GM12878 (cell line): Measurements from ENCODE around the gene LCOR. TPM values are rescaled to one million over a fixed set of nuclear protein-coding genes. Genes with fewer than 3 reads are reported as not detected.

Experiments
- ATAC-seq: fragments of 200-7000 bp; cut with Tn5 transposase; 3 replicates; pipeline ENCODE4 v1.9.1; 2020; ENCODE audit warnings: mild to moderate bottlenecking, moderate library complexity
- BruUV-seq: library from RNA; stranded (reverse); fragments of 400-500 nt; replicated peaks from 2 replicates; lab custom pipeline; 2021; lab: Mats Ljungman, UMichigan
- CTCF ChIA-PET: fragments of 300-600 bp; sonication (Branson Sonifier 250); formaldehyde crosslinking; extraction: SDS; loops from one replicate; lab custom pipeline; 2021; ENCODE audit warnings: inconsistent platforms; lab: Yijun Ruan, JAX
- POLR2A ChIA-PET: fragments of 350-600 bp; formaldehyde crosslinking; extraction: SDS; loops from one replicate; lab custom pipeline; 2021; ENCODE audit warnings: inconsistent platforms; lab: Charles Lee
- RAD21 ChIA-PET: fragments of 300-600 bp; sonication (Branson Sonifier 250); formaldehyde crosslinking; loops from one replicate; lab custom pipeline; 2023; ENCODE audit warnings: antibody characterized with exemption; ENCODE audit not compliant: unreplicated experiment; lab: Charles Lee
- SMC1A ChIA-PET: fragments of 300-600 bp; sonication (Branson Sonifier 250); formaldehyde crosslinking; loops from one replicate; lab custom pipeline; 2023; ENCODE audit not compliant: unreplicated experiment, uncharacterized antibody; lab: Charles Lee
- DNase-seq: peaks from one replicate; pipeline ENCODE4 v3.0.0-alpha.2; 2011; ENCODE audit warnings: low read depth, low spot score
- FAIRE-seq: peaks from 3 replicates; lab custom pipeline; 2011; peaks lifted over from hg19 to GRCh38; lab: Jason Lieb, UNC
- H2AFZ ChIP-seq: 2 replicates; pipeline ENCODE4 v1.6.0; 2011; ENCODE audit warnings: low read depth, low read length, control low read depth; ENCODE audit not compliant: control insufficient read depth
- H3K27ac ChIP-seq: 2 replicates; pipeline ENCODE4 v1.5.1; 2011; ENCODE audit warnings: control low read depth; ENCODE audit not compliant: control insufficient read depth, insufficient read depth
- H3K27me3 ChIP-seq, 2 experiments: replicated peaks in 1 of 2; 2 replicates each; pipeline versions ENCODE4 v1.6.0 to v1.6.1; 2011; ENCODE audit warnings: low read length in 1 of 2; ENCODE audit not compliant: control insufficient read depth in 2 of 2, insufficient read depth in 2 of 2
- H3K36me3 ChIP-seq, 2 experiments: 2 replicates each; pipeline ENCODE4 v1.5.1; 2011; ENCODE audit warnings: low read length in 1 of 2; ENCODE audit not compliant: control insufficient read depth in 2 of 2, insufficient read depth in 2 of 2
- H3K4me1 ChIP-seq: 2 replicates; pipeline ENCODE4 v1.6.1; 2011; ENCODE audit warnings: mild to moderate bottlenecking, low read length, moderate library complexity, mixed read lengths; ENCODE audit not compliant: control insufficient read depth, insufficient read depth
- H3K4me2 ChIP-seq: 2 replicates; pipeline ENCODE4 v1.6.0; 2011; ENCODE audit warnings: control low read depth; ENCODE audit not compliant: control insufficient read depth, insufficient read depth
- H3K4me3 ChIP-seq: fragments of 200-600 bp; sonication (generic); 2 replicates; pipeline ENCODE4 v1.5.1; 2016
- H3K79me2 ChIP-seq: 2 replicates; pipeline ENCODE4 v1.6.0; 2011; ENCODE audit warnings: low read length; ENCODE audit not compliant: control insufficient read depth, insufficient read depth
- H3K9ac ChIP-seq: 2 replicates; pipeline ENCODE4 v1.8.0; 2011; ENCODE audit warnings: low read length, control low read depth, mixed read lengths; ENCODE audit not compliant: control insufficient read depth, insufficient read depth
- H3K9me3 ChIP-seq: replicated peaks from 3 replicates; pipeline ENCODE4 v1.5.1; 2011; ENCODE audit warnings: mild to moderate bottlenecking, low read length; ENCODE audit not compliant: control insufficient read depth, insufficient read depth
- H4K20me1 ChIP-seq: 2 replicates; pipeline ENCODE4 v1.6.0; 2011; ENCODE audit not compliant: control insufficient read depth, insufficient read depth
- CBFB ChIP-seq: IDR thresholded peaks from 2 replicates; pipeline ENCODE4 v1.6.1; 2016; ENCODE audit warnings: antibody characterized with exemption, low read depth
- CHD1 ChIP-seq: IDR thresholded peaks from 2 replicates; pipeline ENCODE4 v1.6.1; 2012; ENCODE audit warnings: low read depth, low read length, improper control_type of control experiment
- EP300 ChIP-seq, 2 experiments: fragments of 150-350 bp in 1 of 2; IDR thresholded peaks; 2 replicates each; pipeline ENCODE4 v1.6.1; 2011 to 2012; ENCODE audit warnings: low read depth in 2 of 2, low read length in 2 of 2, borderline replicate concordance in 1 of 2, improper control_type of control experiment in 1 of 2, inconsistent platforms in 1 of 2; ENCODE audit not compliant: control insufficient read depth in 1 of 2
- KAT2A ChIP-seq: conservative IDR thresholded peaks from 2 replicates; pipeline ENCODE4 v1.6.1; 2011; ENCODE audit warnings: low read depth, low read length; ENCODE audit not compliant: control insufficient read depth
- NFXL1 ChIP-seq: fragments of 450-650 bp; IDR thresholded peaks from 2 replicates; pipeline ENCODE4 v1.6.1; 2017; ENCODE audit warnings: antibody characterized with exemption, mild to moderate bottlenecking, borderline replicate concordance
- NR2C2 ChIP-seq: IDR thresholded peaks from 2 replicates; pipeline ENCODE4 v1.6.1; 2011; ENCODE audit warnings: borderline replicate concordance, low read depth; ENCODE audit not compliant: control insufficient read depth, insufficient read length
- RELA ChIP-seq: fragments of 450-650 bp; IDR thresholded peaks from 2 replicates; pipeline ENCODE4 v1.8.0; 2014; ENCODE audit warnings: borderline replicate concordance; ENCODE audit not compliant: partially characterized antibody
- RUNX3 ChIP-seq: IDR thresholded peaks from 2 replicates; pipeline ENCODE4 v1.6.1; 2012; ENCODE audit warnings: low read length, inconsistent platforms
- SMAD5 ChIP-seq: IDR thresholded peaks from 2 replicates; pipeline ENCODE4 v1.6.1; 2016; ENCODE audit warnings: antibody characterized with exemption, low read depth
- SREBF2 ChIP-seq: IDR thresholded peaks from 2 replicates; pipeline ENCODE4 v1.6.1; 2012; ENCODE audit warnings: mild to moderate bottlenecking, low read length
- ZBED1 ChIP-seq: IDR thresholded peaks from 2 replicates; pipeline ENCODE4 v1.6.1; 2016; ENCODE audit warnings: borderline replicate concordance
- ZNF207 ChIP-seq: fragments of 450-650 bp; IDR thresholded peaks from 2 replicates; pipeline ENCODE4 v1.6.1; 2014; ENCODE audit warnings: antibody characterized with exemption, mild to moderate bottlenecking, borderline replicate concordance
- ZNF622 ChIP-seq: fragments of 450-650 bp; IDR thresholded peaks from 2 replicates; pipeline ENCODE4 v1.6.1; 2017; ENCODE audit warnings: mild to moderate bottlenecking, inconsistent platforms
- ZSCAN29 ChIP-seq: fragments of 450-650 bp; IDR thresholded peaks from 2 replicates; pipeline ENCODE4 v1.6.1; 2017; ENCODE audit warnings: mild to moderate bottlenecking, moderate library complexity
- WGBS: methylation state at CpG from one replicate; pipeline ENCODE4 v1.1.6; 2016; ENCODE audit warnings: low lambda C conversion rate; ENCODE audit not compliant: insufficient replicate concordance, insufficient coverage; ENCODE audit errors: missing lambda C conversion rate; 5-methylcytosine and 5-hydroxymethylcytosine counted together
- in situ Hi-C: fragments of 300-500 bp; cut with MboI; formaldehyde crosslinking; loops from 9 replicates; pipeline ENCODE4 v1.14.3; 2018; ENCODE audit warnings: mixed read lengths
- intact Hi-C: fragments of 100-400 bp; cut with micrococcal nuclease; formaldehyde crosslinking; loops from one replicate; pipeline ENCODE4 v1.14.2; 2022; ENCODE audit not compliant: unreplicated experiment
- polyA plus RNA-seq, 11 experiments: library from polyadenylated mRNA; depleted of rRNA in 4 of 11; unstranded in 6 of 11; stranded (reverse) in 5 of 11; fragments of >200 nt; fragmentation: Nextera tagmentation in 4 of 11; fragmentation: Illumina TruSeq in 1 of 11; extraction: Ambion mirVana in 4 of 11; extraction: Trizol in 1 of 11; gene quantifications; 1 replicate in 1 of 11; 2 replicates in 10 of 11; pipeline versions ENCODE4 v1.2.1 to v1.2.3, GENCODE V29; 2011 to 2016; ENCODE audit warnings: inconsistent platforms in 2 of 11, missing spikeins in 2 of 11, low read depth in 1 of 11
- total RNA-seq, 4 experiments: library from RNA; depleted of rRNA in 3 of 4; stranded (reverse); fragments of >200 nt in 3 of 4; fragmentation: Illumina TruSeq in 1 of 4; extraction: Trizol in 1 of 4; gene quantifications; 2 replicates each; pipeline versions ENCODE4 v1.2.1 to v1.2.3, GENCODE V29; 2013 to 2021
- TF ChIP-seq, protein P1 (sequence below): IDR thresholded peaks from 2 replicates; pipeline ENCODE4 v1.6.1; 2012; ENCODE audit warnings: low read depth, low read length, improper control_type of control experiment
- TF ChIP-seq, protein P2 (sequence below): fragments of 450-650 bp; IDR thresholded peaks from 2 replicates; pipeline ENCODE4 v1.6.1; 2017; ENCODE audit warnings: antibody characterized with exemption, mild to moderate bottlenecking, moderate library complexity
- TF ChIP-seq, protein P3 (sequence below): fragments of 450-650 bp; IDR thresholded peaks from 2 replicates; pipeline ENCODE4 v1.6.1; 2018; ENCODE audit warnings: mild to moderate bottlenecking, low read depth, moderate library complexity; ENCODE audit not compliant: partially characterized antibody
- TF ChIP-seq, protein P4 (sequence below): fragments of 450-650 bp; IDR thresholded peaks from 2 replicates; pipeline ENCODE4 v1.6.1; 2016; ENCODE audit warnings: mild to moderate bottlenecking

LCOR gene
- total and polyA plus RNA-seq, 10 of the 15 experiments (the other 5 are each of a cell fraction or from before 2014, with no cell fraction given) = 1.6 to 22.0 (median 13.2) TPM

DNA sequence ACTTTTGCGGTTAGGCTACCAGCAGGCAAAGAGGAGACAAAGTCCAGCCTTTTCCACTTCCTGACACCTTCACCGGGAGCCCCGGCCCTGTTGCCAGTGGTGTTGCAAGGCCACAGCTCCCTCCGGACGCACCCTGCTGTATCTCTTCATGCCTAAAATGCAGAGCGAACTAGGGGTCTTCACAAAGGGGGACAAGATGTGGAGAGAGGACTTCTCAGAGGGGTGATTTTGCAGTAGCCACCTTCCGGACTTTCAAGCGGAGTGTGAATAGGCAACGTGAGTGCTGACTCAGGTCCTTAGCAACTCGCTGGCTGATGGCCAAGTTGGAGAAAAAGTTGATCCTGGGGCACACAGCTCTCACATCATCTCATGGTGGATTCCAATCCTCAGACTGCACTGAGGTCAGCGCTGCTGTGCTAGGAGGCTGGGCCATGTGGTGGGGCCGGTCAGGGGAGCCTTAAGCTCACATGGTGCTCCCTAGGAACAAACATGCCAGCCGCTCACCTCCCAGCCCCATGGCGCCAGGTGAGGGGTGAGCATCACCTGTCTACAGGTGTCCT is 166.3 kb downstream of the LCOR start:
- H3K4me1 ChIP-seq = no peaks in the 10 kb centered on the region; the same call in 1 of the 2 replicates
- no peak overlapping the region for H3K9ac ChIP-seq
- no peak overlapping the region for H3K4me3 ChIP-seq
- H3K27me3 ChIP-seq = no peaks in the 10 kb centered on the region
- no peaks in the 10 kb centered on the region for H4K20me1 ChIP-seq
- WGBS = 85% methylated on average over 14 of the region's 14 CpGs
- FAIRE-seq (no peak), DNase-seq (no peak), ATAC-seq (no peak)
- no peak overlapping the region for H2AFZ ChIP-seq
- CTCF ChIA-PET = interaction anchor here (1.1 kb wide), 1 partner anchor 88 kb away, joined by 3 read pairs; no protein-coding TSS in a partner anchor
- H3K36me3 ChIP-seq = no peaks in the 10 kb centered on the region
- H3K27ac ChIP-seq = no peak overlapping the region
- SMC1A ChIA-PET = no interaction called here
- H3K4me2 ChIP-seq = no peak overlapping the region
- in situ Hi-C loops = no loop called here
- RAD21 ChIA-PET = no interaction called here
- BruUV-seq = no TSS peak
- TF ChIP-seq NFXL1 = no peak
- TF ChIP-seq ZNF622 = no peak
- no peak for TF ChIP-seq ZSCAN29
- no peak for TF ChIP-seq CHD1
- TF ChIP-seq CBFB = no peak
- TF ChIP-seq NR2C2 = no peak
- no peak for TF ChIP-seq SREBF2
- no peak for TF ChIP-seq EP300 (IDR thresholded peaks at IDR 0.05; ENCODE audit: borderline replicate concordance in 1 of 2, control insufficient read depth in 1 of 2, low read depth in 2 of 2, low read length in 2 of 2)
- TF ChIP-seq, protein P1, sequence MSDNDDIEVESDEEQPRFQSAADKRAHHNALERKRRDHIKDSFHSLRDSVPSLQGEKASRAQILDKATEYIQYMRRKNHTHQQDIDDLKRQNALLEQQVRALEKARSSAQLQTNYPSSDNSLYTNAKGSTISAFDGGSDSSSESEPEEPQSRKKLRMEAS = no peak
- no peak for TF ChIP-seq KAT2A
- TF ChIP-seq SMAD5 = no peak
- TF ChIP-seq, protein P2, sequence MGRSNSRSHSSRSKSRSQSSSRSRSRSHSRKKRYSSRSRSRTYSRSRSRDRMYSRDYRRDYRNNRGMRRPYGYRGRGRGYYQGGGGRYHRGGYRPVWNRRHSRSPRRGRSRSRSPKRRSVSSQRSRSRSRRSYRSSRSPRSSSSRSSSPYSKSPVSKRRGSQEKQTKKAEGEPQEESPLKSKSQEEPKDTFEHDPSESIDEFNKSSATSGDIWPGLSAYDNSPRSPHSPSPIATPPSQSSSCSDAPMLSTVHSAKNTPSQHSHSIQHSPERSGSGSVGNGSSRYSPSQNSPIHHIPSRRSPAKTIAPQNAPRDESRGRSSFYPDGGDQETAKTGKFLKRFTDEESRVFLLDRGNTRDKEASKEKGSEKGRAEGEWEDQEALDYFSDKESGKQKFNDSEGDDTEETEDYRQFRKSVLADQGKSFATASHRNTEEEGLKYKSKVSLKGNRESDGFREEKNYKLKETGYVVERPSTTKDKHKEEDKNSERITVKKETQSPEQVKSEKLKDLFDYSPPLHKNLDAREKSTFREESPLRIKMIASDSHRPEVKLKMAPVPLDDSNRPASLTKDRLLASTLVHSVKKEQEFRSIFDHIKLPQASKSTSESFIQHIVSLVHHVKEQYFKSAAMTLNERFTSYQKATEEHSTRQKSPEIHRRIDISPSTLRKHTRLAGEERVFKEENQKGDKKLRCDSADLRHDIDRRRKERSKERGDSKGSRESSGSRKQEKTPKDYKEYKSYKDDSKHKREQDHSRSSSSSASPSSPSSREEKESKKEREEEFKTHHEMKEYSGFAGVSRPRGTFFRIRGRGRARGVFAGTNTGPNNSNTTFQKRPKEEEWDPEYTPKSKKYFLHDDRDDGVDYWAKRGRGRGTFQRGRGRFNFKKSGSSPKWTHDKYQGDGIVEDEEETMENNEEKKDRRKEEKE = no peak
- TF ChIP-seq, protein P3, sequence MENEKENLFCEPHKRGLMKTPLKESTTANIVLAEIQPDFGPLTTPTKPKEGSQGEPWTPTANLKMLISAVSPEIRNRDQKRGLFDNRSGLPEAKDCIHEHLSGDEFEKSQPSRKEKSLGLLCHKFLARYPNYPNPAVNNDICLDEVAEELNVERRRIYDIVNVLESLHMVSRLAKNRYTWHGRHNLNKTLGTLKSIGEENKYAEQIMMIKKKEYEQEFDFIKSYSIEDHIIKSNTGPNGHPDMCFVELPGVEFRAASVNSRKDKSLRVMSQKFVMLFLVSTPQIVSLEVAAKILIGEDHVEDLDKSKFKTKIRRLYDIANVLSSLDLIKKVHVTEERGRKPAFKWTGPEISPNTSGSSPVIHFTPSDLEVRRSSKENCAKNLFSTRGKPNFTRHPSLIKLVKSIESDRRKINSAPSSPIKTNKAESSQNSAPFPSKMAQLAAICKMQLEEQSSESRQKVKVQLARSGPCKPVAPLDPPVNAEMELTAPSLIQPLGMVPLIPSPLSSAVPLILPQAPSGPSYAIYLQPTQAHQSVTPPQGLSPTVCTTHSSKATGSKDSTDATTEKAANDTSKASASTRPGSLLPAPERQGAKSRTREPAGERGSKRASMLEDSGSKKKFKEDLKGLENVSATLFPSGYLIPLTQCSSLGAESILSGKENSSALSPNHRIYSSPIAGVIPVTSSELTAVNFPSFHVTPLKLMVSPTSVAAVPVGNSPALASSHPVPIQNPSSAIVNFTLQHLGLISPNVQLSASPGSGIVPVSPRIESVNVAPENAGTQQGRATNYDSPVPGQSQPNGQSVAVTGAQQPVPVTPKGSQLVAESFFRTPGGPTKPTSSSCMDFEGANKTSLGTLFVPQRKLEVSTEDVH = no peak
- no peak for TF ChIP-seq RELA
- TF ChIP-seq RUNX3 = no peak
- TF ChIP-seq ZNF207 = no peak
- TF ChIP-seq, protein P4, sequence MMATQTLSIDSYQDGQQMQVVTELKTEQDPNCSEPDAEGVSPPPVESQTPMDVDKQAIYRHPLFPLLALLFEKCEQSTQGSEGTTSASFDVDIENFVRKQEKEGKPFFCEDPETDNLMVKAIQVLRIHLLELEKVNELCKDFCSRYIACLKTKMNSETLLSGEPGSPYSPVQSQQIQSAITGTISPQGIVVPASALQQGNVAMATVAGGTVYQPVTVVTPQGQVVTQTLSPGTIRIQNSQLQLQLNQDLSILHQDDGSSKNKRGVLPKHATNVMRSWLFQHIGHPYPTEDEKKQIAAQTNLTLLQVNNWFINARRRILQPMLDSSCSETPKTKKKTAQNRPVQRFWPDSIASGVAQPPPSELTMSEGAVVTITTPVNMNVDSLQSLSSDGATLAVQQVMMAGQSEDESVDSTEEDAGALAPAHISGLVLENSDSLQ = no peak
- TF ChIP-seq ZBED1 = no peak
- H3K9me3 ChIP-seq = no peaks in the 10 kb centered on the region
- POLR2A ChIA-PET = interaction anchor here (0.6 kb wide), 2 partner anchors 24 to 458 kb away, joined by 3 to 4 read pairs; no protein-coding TSS in a partner anchor
- intact Hi-C loops = no loop called here
- H3K79me2 ChIP-seq = no peaks in the 10 kb centered on the region
